HG03442 (cell line): ENCODE measurements around the gene IQSEC1.

Source experiments
- ATAC-seq: cut with Tn5 transposase; IDR thresholded peaks from one replicate; pipeline ENCODE4 v1.9.1; 2021; ENCODE audit warnings: mild to moderate bottlenecking, moderate library complexity; ENCODE audit not compliant: unreplicated experiment

The IQSEC1 gene

GRCh38 chr3:12919205-12919604 is 154.0 kb downstream of the IQSEC1 start:
- no peak for ATAC-seq

GRCh38 chr3:12918231-12918630 is 155.0 kb downstream of the IQSEC1 start:
- no peak for ATAC-seq

GRCh38 chr3:12916159-12916558 is 157.1 kb downstream of the IQSEC1 start:
- ATAC-seq: peak; percentile 59

- no peak for ATAC-seq
Observed at GRCh38 chr3:12914088-12914487, 159.1 kb downstream of the IQSEC1 start.

- ATAC-seq: no peak
Observed at GRCh38 chr3:12911881-12912415, 161.3 kb downstream of the IQSEC1 start.

- ATAC-seq: no peak
Observed at GRCh38 chr3:12910356-12911099, 162.7 kb downstream of the IQSEC1 start.

GRCh38 chr3:12909710-12910109 is 163.5 kb downstream of the IQSEC1 start:
- ATAC-seq: no peak

GRCh38 chr3:12908859-12909258 is 164.4 kb downstream of the IQSEC1 start:
- ATAC-seq: no peak

GRCh38 chr3:12908136-12908730 is 165.0 kb downstream of the IQSEC1 start:
- no peak for ATAC-seq

GRCh38 chr3:12907729-12908128 is 165.5 kb downstream of the IQSEC1 start:
- no peak for ATAC-seq

GRCh38 chr3:12907296-12907695 is 165.9 kb downstream of the IQSEC1 start:
- no peak for ATAC-seq

- ATAC-seq: no peak
Observed at GRCh38 chr3:12906916-12907290, 166.3 kb downstream of the IQSEC1 start.

- no peak for ATAC-seq
Observed at GRCh38 chr3:12906141-12906915, 166.9 kb downstream of the IQSEC1 start.

GRCh38 chr3:12905316-12906071 is 167.7 kb downstream of the IQSEC1 start:
- no peak for ATAC-seq

GRCh38 chr3:12904951-12905315 is 168.3 kb downstream of the IQSEC1 start:
- ATAC-seq: no peak

GRCh38 chr3:12903881-12904280 is 169.3 kb downstream of the IQSEC1 start:
- no peak for ATAC-seq

- no peak for ATAC-seq
Observed at GRCh38 chr3:12903000-12903800, 170.0 kb downstream of the IQSEC1 start.

- ATAC-seq: no peak
Observed at GRCh38 chr3:12902181-12902999, 170.8 kb downstream of the IQSEC1 start.

GRCh38 chr3:12901623-12902045 is 171.6 kb downstream of the IQSEC1 start:
- no peak for ATAC-seq
